Breast epithelium (tissue), 4 donors: ENCODE measurements around the gene ITGAE. TPM values are rescaled to one million over a fixed set of nuclear protein-coding genes. Genes with fewer than 3 reads are reported as not detected.
A peak's percentile ranks its signal among the peaks of the same experiment; 100 is the strongest.
"Not testable (repeated sequence)": the region's sequence is repeated elsewhere in the genome, so short reads cannot be mapped to it uniquely, and the experiment has no call there.

Experiments used
- DNase-seq, 2 donors: peaks; one replicate each; pipeline ENCODE4 v3.0.0-alpha.2; 2019; ENCODE audit warnings: low spot score in 2 of 2
- H3K27ac ChIP-seq, 2 donors: fragments of 200-600 bp; sonication (generic) in 1 of 2; one replicate each; pipeline ENCODE4 v1.5.1; 2016 to 2019; ENCODE audit warnings: mild to moderate bottlenecking in 1 of 2
- H3K27me3 ChIP-seq, 2 donors: fragments of 200-600 bp; sonication (generic) in 1 of 2; one replicate each; pipeline versions ENCODE4 v1.5.1 to v1.6.0; 2017 to 2019; ENCODE audit warnings: control low read depth in 1 of 2, mild to moderate bottlenecking in 1 of 2
- H3K36me3 ChIP-seq: fragments of 200-600 bp; one replicate; pipeline ENCODE4 v1.5.1; 2019
- H3K4me1 ChIP-seq, 2 donors: fragments of 200-600 bp; sonication (generic); one replicate each; pipeline ENCODE4 v1.5.1; 2016 to 2019; ENCODE audit warnings: control low read depth in 1 of 2
- H3K4me3 ChIP-seq, 3 donors: fragments of 200-600 bp; sonication (generic); 1 replicate in 2 of 3; 2 replicates in 1 of 3; pipeline ENCODE4 v1.5.1; 2016 to 2019; ENCODE audit warnings: mild to moderate bottlenecking in 3 of 3, moderate library complexity in 2 of 3
- H3K9me3 ChIP-seq, 2 donors: fragments of 200-600 bp; sonication (generic) in 1 of 2; one replicate each; pipeline ENCODE4 v1.5.1; 2016 to 2019; ENCODE audit warnings: control low read depth in 1 of 2
- POLR2A ChIP-seq: fragments of 450-650 bp; IDR thresholded peaks from one replicate; pipeline ENCODE4 v1.6.1; 2016; ENCODE audit warnings: antibody characterized with exemption, mild to moderate bottlenecking, moderate library complexity
- POLR2AphosphoS5 ChIP-seq, 3 donors: sonication (generic); formaldehyde crosslinking; IDR thresholded peaks; one replicate each; pipeline ENCODE4 v1.6.1; 2017; ENCODE audit warnings: antibody characterized with exemption in 3 of 3
- intact Hi-C: fragments of 100-400 bp; cut with DNase I; formaldehyde crosslinking; loops from one replicate; pipeline ENCODE4 v1.15.1; 2023; ENCODE audit warnings: low total_unique reads
- total RNA-seq, 3 donors: library from RNA; depleted of rRNA; stranded (reverse); fragments of >200 nt; gene quantifications; one replicate each; pipeline ENCODE4 v1.1.0, GENCODE V29; 2016
- TF ChIP-seq, protein P1 (sequence below), 3 donors: fragments of 450-650 bp; IDR thresholded peaks; one replicate each; pipeline ENCODE4 v1.5.1; 2016 to 2017; ENCODE audit warnings: antibody characterized with exemption in 3 of 3, mild to moderate bottlenecking in 3 of 3, moderate library complexity in 3 of 3

ITGAE gene
- total RNA-seq, 3 donors from 2014 or later: 26.5 to 31.2 (median 27.1) TPM

DNA sequence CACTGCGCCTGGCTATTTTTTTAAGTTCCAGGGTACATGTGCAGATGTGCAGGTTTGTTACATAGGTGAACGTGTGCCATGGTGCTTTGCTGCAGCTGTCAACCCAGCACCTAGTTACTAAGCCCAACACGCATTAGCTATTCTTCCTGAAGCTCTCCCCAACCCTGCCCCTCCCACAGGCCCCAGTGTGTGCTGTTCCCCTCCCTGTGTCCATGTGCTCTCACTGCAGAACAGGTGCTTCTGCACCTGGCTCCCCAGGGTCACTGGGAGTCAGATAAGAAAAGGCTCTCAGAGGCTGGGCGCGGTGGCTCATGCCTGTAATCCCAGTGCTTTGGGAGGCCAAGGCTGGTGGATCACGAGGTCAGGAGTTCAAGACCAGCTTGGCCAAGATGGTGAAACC, 71.1 kb downstream of the ITGAE start:
- DNase-seq: no peak
- no peak for TF ChIP-seq POLR2A
- TF ChIP-seq, protein P1, sequence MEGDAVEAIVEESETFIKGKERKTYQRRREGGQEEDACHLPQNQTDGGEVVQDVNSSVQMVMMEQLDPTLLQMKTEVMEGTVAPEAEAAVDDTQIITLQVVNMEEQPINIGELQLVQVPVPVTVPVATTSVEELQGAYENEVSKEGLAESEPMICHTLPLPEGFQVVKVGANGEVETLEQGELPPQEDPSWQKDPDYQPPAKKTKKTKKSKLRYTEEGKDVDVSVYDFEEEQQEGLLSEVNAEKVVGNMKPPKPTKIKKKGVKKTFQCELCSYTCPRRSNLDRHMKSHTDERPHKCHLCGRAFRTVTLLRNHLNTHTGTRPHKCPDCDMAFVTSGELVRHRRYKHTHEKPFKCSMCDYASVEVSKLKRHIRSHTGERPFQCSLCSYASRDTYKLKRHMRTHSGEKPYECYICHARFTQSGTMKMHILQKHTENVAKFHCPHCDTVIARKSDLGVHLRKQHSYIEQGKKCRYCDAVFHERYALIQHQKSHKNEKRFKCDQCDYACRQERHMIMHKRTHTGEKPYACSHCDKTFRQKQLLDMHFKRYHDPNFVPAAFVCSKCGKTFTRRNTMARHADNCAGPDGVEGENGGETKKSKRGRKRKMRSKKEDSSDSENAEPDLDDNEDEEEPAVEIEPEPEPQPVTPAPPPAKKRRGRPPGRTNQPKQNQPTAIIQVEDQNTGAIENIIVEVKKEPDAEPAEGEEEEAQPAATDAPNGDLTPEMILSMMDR (IDR thresholded peaks at IDR 0.05): no peak
- TF ChIP-seq POLR2AphosphoS5 (IDR thresholded peaks at IDR 0.05): no peak
- Histone ChIP-seq H3K4me1 (no peaks in the 10 kb centered on the region), H3K4me3 (no peak overlapping the region), H3K36me3 (no peaks in the 10 kb centered on the region), H3K27ac (no peak overlapping the region), H3K27me3 (no peaks in the 10 kb centered on the region), H3K9me3 (no peaks in the 10 kb centered on the region)
- intact Hi-C loops: no loop called here

DNA sequence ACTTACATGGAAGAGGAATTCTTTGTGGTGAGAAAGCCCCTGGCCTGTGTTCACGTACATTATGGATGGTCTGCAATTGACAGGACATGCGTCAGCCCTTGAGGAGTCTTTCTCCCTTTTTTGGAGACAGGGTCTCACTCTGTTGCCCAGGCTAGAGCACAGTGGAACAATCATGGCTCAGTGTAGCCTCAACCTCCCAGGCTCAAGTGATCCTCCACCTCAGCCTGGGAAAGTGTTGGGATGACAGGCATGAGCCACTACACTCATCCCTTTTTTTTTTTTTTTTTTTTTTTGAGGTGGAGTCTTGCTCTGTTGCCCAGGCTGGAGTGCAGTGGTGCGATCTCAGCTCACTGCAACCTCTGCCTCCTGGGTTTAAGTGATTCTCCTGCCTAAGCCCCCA, 72.9 kb downstream of the ITGAE start:
- not testable (repeated sequence) for H3K9me3 ChIP-seq

DNA sequence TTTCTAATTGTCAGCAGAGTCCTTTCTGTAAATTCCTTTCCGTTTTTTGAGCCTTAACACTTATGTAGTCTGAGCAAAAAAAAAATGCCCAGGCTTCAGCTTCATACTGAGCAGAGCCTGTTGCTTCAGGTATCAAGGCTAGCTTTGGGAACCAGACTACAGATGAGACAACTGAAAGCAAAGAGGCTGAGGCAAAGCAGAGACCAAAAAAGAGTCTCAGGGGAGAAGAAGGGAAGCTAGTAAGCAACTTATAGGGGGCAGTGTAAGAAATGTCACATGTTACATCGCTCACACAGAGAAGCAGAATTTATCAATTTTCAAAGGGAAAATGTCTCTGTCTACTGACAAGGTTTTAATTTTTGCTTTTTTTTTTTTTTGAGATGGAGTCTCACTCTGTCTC, 73.9 kb downstream of the ITGAE start:
- intact Hi-C loops: no loop called here
- Histone ChIP-seq H3K36me3 (no peaks in the 10 kb centered on the region), H3K27ac (no peak overlapping the region), H3K4me3 (no peak overlapping the region), H3K9me3 (no peaks in the 10 kb centered on the region), H3K4me1 (peaks cover 0 to 7% of the 10 kb centered on the region in 2 donors), H3K27me3 (no peaks in the 10 kb centered on the region)
- TF ChIP-seq POLR2AphosphoS5 (IDR thresholded peaks at IDR 0.05): no peak
- TF ChIP-seq, protein P1 (IDR thresholded peaks at IDR 0.05): no peak
- TF ChIP-seq POLR2A: no peak
- no peak for DNase-seq

More for the DNA sequence above, 72.9 kb downstream of the ITGAE start:
- H3K27ac ChIP-seq, intact Hi-C loops, DNase-seq, H3K4me3 ChIP-seq, H3K36me3 ChIP-seq, H3K4me1 ChIP-seq, H3K27me3 ChIP-seq: not testable (repeated sequence)

DNA sequence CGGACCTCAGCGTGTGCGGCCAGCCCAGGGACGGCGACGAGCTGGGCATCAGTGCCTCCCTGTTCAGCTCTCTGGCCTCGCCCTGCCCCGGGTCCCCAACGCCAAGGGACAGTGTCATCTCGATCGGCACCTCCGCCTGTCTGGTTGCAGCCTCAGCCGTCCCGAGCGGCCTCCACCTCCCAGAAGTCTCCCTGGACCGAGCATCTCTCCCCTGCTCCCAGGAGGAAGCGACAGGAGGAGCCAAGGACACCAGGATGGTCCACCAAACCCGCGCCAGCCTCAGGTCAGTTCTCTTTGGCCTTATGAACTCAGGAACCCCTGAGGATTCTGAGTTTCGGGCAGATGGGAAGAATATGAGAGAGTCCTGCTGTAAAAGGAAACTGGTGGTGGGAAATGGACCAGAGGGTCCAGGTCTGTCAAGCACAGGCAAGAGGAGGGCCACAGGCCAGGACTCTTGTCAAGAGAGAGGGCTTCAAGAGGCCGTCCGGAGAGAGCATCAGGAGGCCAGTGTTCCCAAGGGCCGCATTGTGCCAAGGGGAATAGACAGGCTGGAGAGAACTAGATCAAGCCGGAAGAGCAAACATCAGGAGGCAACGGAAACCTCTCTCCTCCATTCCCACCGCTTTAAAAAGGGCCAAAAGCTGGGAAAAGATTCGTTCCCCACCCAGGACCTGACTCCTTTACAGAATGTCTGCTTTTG, 76.5 kb downstream of the ITGAE start:
- TF ChIP-seq, protein P1 (IDR thresholded peaks at IDR 0.05): no peak
- no peak for TF ChIP-seq POLR2AphosphoS5 (IDR thresholded peaks at IDR 0.05)
- no peak for TF ChIP-seq POLR2A

DNA sequence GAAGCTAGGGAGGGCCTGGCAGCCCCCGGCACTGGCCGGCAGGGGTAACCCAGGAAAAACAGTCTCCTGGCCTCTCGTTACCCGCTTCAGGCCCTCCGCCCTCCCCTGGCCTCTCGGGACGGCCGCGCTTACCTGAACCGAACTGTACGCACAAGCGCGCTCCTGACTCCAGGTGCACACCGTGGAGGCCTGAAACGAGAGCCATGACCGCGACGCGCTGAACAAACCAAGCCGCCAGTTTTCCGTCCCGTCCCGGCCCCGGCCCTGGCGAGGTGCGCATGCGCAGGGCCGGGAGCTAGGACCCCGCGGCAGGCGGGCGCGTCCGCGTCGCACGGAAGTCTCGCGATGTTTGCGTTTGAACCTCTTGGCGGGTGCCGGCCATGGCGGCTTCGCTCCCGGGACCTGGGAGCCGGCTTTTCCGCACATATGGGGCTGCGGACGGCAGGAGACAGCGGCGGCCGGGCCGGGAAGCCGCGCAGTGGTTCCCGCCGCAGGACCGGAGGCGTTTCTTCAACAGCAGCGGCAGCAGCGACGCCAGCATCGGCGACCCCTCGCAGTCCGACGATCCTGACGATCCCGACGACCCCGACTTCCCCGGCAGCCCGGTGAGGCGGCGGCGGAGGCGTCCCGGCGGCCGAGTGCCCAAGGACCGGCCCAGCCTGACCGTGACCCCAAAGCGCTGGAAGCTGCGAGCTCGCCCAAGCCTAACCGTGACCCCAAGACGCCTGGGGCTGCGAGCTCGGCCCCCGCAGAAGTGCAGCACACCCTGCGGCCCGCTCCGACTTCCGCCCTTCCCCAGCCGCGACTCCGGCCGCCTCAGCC, 77.2 kb downstream of the ITGAE start, which contains the start of gene HASPIN:
Gene HASPIN, plus strand, starts transcription at position 348 of the 822 bp plus-strand sequence. Its CDS starts 33 bp downstream, at position 381.
- no peaks in the 10 kb centered on the region for H3K9me3 ChIP-seq
- peak within 1 kb of the TSS; percentile 85 to 88 for H3K27ac ChIP-seq
- no peaks in the 10 kb centered on the region for H3K36me3 ChIP-seq
- intact Hi-C loops: no loop called here
- H3K4me3 ChIP-seq: peak within 1 kb of the TSS; percentile 77 to 89 (median 78)
- peaks cover 0 to 7% of the 10 kb centered on the region in 2 donors for H3K4me1 ChIP-seq
- H3K27me3 ChIP-seq: no peaks in the 10 kb centered on the region
- TF ChIP-seq POLR2AphosphoS5 (IDR thresholded peaks at IDR 0.05) (peak; percentile 45 to 72 (median 65)), POLR2A (peak; percentile 50)
- TF ChIP-seq, protein P1 (IDR thresholded peaks at IDR 0.05): peak; percentile 16 to 30 (median 25)
- DNase-seq: peak; percentile 72 to 90

More for the DNA sequence above, 76.5 kb downstream of the ITGAE start:
- Histone ChIP-seq H3K4me1 (peaks cover 0 to 7% of the 10 kb centered on the region in 2 donors), H3K36me3 (no peaks in the 10 kb centered on the region), H3K27ac (no peak overlapping the region), H3K9me3 (no peaks in the 10 kb centered on the region), H3K4me3 (peak overlapping the region; percentile 77 to 89 (median 78)), H3K27me3 (no peaks in the 10 kb centered on the region)
- intact Hi-C loops: no loop called here
- no peak for DNase-seq
